SK-N-SH (cell line): Measurements from ENCODE around the gene CHAC2. TPM values are rescaled to one million over a fixed set of nuclear protein-coding genes. Genes with fewer than 3 reads are reported as not detected.

Experiments
- CTCF ChIA-PET: fragments of 300-600, 350-600 bp; formaldehyde crosslinking; extraction: SDS; loops from one replicate; lab custom pipeline; 2021; lab: Yijun Ruan, JAX
- POLR2A ChIA-PET: fragments of 350-600 bp; sonication (Branson Sonifier 250); formaldehyde crosslinking; extraction: SDS; loops from one replicate; lab custom pipeline; 2020; ENCODE audit warnings: antibody characterized with exemption, inconsistent platforms; lab: Yijun Ruan, JAX
- DNase-seq: peaks from one replicate; pipeline ENCODE4 v3.0.0; 2012
- H2AFZ ChIP-seq: fragments of 200-600 bp; sonication (generic); 2 replicates; pipeline ENCODE4 v1.8.1; 2016; ENCODE audit warnings: antibody characterized with exemption, mild to moderate bottlenecking, low read depth
- H3F3A ChIP-seq: fragments of 200-600 bp; sonication (generic); replicated peaks from 2 replicates; pipeline ENCODE3; 2016; ENCODE audit warnings: antibody characterized with exemption, mild to moderate bottlenecking; ENCODE audit not compliant: insufficient read depth
- H3K27ac ChIP-seq, 2 experiments: fragments of 200-500 bp in 1 of 2; fragments of 200-600 bp in 1 of 2; sonication (Bioruptor generic) in 1 of 2; sonication (generic), shearing (Covaris generic) in 1 of 2; 2 replicates each; pipeline versions ENCODE4 v1.5.1 to v1.6.1; 2014 to 2016; ENCODE audit warnings: low read depth in 2 of 2, inconsistent platforms in 1 of 2, low read length in 1 of 2, mild to moderate bottlenecking in 1 of 2, mixed read lengths in 1 of 2
- H3K27me3 ChIP-seq: fragments of 200-600 bp; sonication (generic), shearing (Covaris generic); 2 replicates; pipeline ENCODE4 v1.6.1; 2016; ENCODE audit warnings: mixed run types; ENCODE audit not compliant: insufficient read depth
- H3K36me3 ChIP-seq, 2 experiments: fragments of 200-500 bp in 1 of 2; fragments of 200-600 bp in 1 of 2; sonication (Bioruptor generic) in 1 of 2; sonication (generic) in 1 of 2; replicated peaks in 1 of 2; 2 replicates each; pipeline versions ENCODE3 to v1.5.1; 2014 to 2016; ENCODE audit warnings: low read length in 1 of 2, mild to moderate bottlenecking in 1 of 2; ENCODE audit not compliant: insufficient read depth in 2 of 2, control insufficient read depth in 1 of 2
- H3K4me1 ChIP-seq, 2 experiments: fragments of 200-500 bp in 1 of 2; fragments of 200-600 bp in 1 of 2; sonication (Bioruptor generic) in 1 of 2; sonication (generic), shearing (Covaris generic) in 1 of 2; 2 replicates each; pipeline versions ENCODE4 v1.5.1 to v1.6.1; 2014 to 2016; ENCODE audit warnings: low read depth in 1 of 2, low read length in 1 of 2, mixed run types in 1 of 2; ENCODE audit not compliant: insufficient read depth in 2 of 2, control insufficient read depth in 1 of 2
- H3K4me2 ChIP-seq: fragments of 200-600 bp; sonication (generic), shearing (Covaris generic); 2 replicates; pipeline ENCODE4 v1.6.1; 2017; ENCODE audit warnings: mixed run types
- H3K4me3 ChIP-seq, 2 experiments: fragments of 200-500 bp in 1 of 2; fragments of 200-600 bp in 1 of 2; sonication (Bioruptor generic) in 1 of 2; sonication (generic), shearing (Covaris generic) in 1 of 2; 2 replicates each; pipeline versions ENCODE4 v1.5.1 to v1.8.1; 2014 to 2016; ENCODE audit warnings: low read depth in 2 of 2, inconsistent platforms in 1 of 2, low read length in 1 of 2, mild to moderate bottlenecking in 1 of 2, mixed read lengths in 1 of 2, moderate library complexity in 1 of 2
- H3K79me2 ChIP-seq: fragments of 200-600 bp; sonication (generic); 2 replicates; pipeline ENCODE4 v1.8.1; 2017; ENCODE audit warnings: mild to moderate bottlenecking; ENCODE audit not compliant: insufficient read depth
- H3K9ac ChIP-seq: fragments of 200-600 bp; sonication (generic); 2 replicates; pipeline ENCODE4 v1.6.1; 2017; ENCODE audit warnings: mixed run types
- H3K9me2 ChIP-seq: fragments of 200-600 bp; sonication (generic); 2 replicates; pipeline ENCODE4 v1.6.1; 2017; ENCODE audit warnings: mixed run types
- H3K9me3 ChIP-seq: fragments of 200-600 bp; sonication (generic); 2 replicates; pipeline ENCODE4 v1.6.1; 2017; ENCODE audit warnings: mixed run types, mild to moderate bottlenecking, moderate library complexity
- H4K20me1 ChIP-seq: fragments of 200-600 bp; sonication (generic); 2 replicates; pipeline ENCODE4 v1.6.1; 2017; ENCODE audit warnings: mild to moderate bottlenecking, mixed run types; ENCODE audit not compliant: insufficient read depth
- CHD2 ChIP-seq: fragments of 150-350 bp; IDR thresholded peaks from 2 replicates; pipeline ENCODE4 v1.6.1; 2018; ENCODE audit warnings: low read length; ENCODE audit not compliant: partially characterized antibody
- CTCF ChIP-seq: fragments of 200-600 bp; sonication (generic); IDR thresholded peaks from 2 replicates; pipeline ENCODE4 v1.6.1; 2017; ENCODE audit warnings: antibody characterized with exemption, mild to moderate bottlenecking, moderate library complexity
- EP300 ChIP-seq, 2 experiments: IDR thresholded peaks; 2 replicates each; pipeline versions ENCODE4 v1.4.0 to v1.6.1; 2012; ENCODE audit warnings: borderline replicate concordance in 1 of 2, low read depth in 1 of 2, low read length in 1 of 2
- FOXJ3 ChIP-seq: sonication (generic); formaldehyde crosslinking; IDR thresholded peaks from 2 replicates; pipeline ENCODE4 v1.5.1; 2020; ENCODE audit warnings: mild to moderate bottlenecking, missing genetic modification reagents
- FOXM1 ChIP-seq: IDR thresholded peaks from 2 replicates; pipeline ENCODE4 v1.4.0; 2012; ENCODE audit warnings: low read depth, mild to moderate bottlenecking
- GATA2 ChIP-seq: sonication (generic); formaldehyde crosslinking; IDR thresholded peaks from 2 replicates; pipeline ENCODE4 v1.5.0; 2020; ENCODE audit warnings: mild to moderate bottlenecking, missing genetic modification reagents
- MAX ChIP-seq: IDR thresholded peaks from 2 replicates; pipeline ENCODE4 v1.4.0; 2012; ENCODE audit warnings: low read depth
- NRF1 ChIP-seq: IDR thresholded peaks from 2 replicates; pipeline ENCODE4 v1.6.1; 2012; ENCODE audit warnings: low read depth, mild to moderate bottlenecking, low read length
- RAD21 ChIP-seq: IDR thresholded peaks from 2 replicates; pipeline ENCODE4 v1.6.1; 2012; ENCODE audit warnings: mild to moderate bottlenecking, low read length
- REST ChIP-seq: IDR thresholded peaks from 2 replicates; pipeline ENCODE4 v1.6.1; 2012; ENCODE audit warnings: mild to moderate bottlenecking, low read depth, low read length, moderate library complexity
- SIN3A ChIP-seq: IDR thresholded peaks from 2 replicates; pipeline ENCODE4 v1.6.1; 2012; ENCODE audit warnings: low read depth, mild to moderate bottlenecking, low read length, moderate library complexity, borderline replicate concordance
- SMC3 ChIP-seq: IDR thresholded peaks from 2 replicates; pipeline ENCODE4 v1.6.1; 2012; ENCODE audit warnings: low read depth, low read length, improper control_type of control experiment
- TAF1 ChIP-seq: IDR thresholded peaks from 2 replicates; pipeline ENCODE4 v1.6.1; 2012; ENCODE audit warnings: low read depth, mild to moderate bottlenecking, low read length, moderate library complexity, borderline replicate concordance
- TCF12 ChIP-seq: IDR thresholded peaks from 2 replicates; pipeline ENCODE4 v1.4.0; 2012
- TEAD4 ChIP-seq: IDR thresholded peaks from 2 replicates; pipeline ENCODE4 v1.4.0; 2012; ENCODE audit warnings: mild to moderate bottlenecking, borderline replicate concordance; ENCODE audit not compliant: insufficient read depth
- USF1 ChIP-seq: IDR thresholded peaks from 2 replicates; pipeline ENCODE4 v1.4.0; 2012; ENCODE audit warnings: low read depth, borderline replicate concordance
- ZBTB33 ChIP-seq: IDR thresholded peaks from 2 replicates; pipeline ENCODE4 v1.4.0; 2012; ENCODE audit warnings: low read depth, borderline replicate concordance
- WGBS: methylation state at CpG from one replicate; pipeline ENCODE4 v1.1.6; 2017; ENCODE audit warnings: low lambda C conversion rate; 5-methylcytosine and 5-hydroxymethylcytosine counted together
- polyA plus RNA-seq, 3 experiments: library from polyadenylated mRNA; depleted of rRNA; stranded (reverse); fragments of >200 nt; gene quantifications; 2 replicates each; pipeline ENCODE4 v1.2.3, GENCODE V29; 2012

The CHAC2 gene
- polyA plus RNA-seq, 1 of the 3 experiments (the other 2 are of a cell fraction): 2.1 TPM

GRCh38 chr2:53780056-53780455 lies 12.5 kb downstream of the CHAC2 start:
- POLR2A ChIA-PET: no interaction called here
- Histone ChIP-seq H3F3A (peaks cover 2% of the 10 kb centered on the region), H3K27me3 (no peaks in the 10 kb centered on the region), H3K79me2 (peaks cover 96% of the 10 kb centered on the region), H3K36me3 (peaks cover 5 to 13% of the 10 kb centered on the region in 2 experiments), H4K20me1 (no peaks in the 10 kb centered on the region), H3K27ac (no peak overlapping the region), H2AFZ (no peak overlapping the region)
- TF ChIP-seq ZBTB33 (no peak), MAX (no peak), USF1 (no peak), EP300 (IDR thresholded peaks at IDR 0.05; ENCODE audit: borderline replicate concordance in 1 of 2, low read depth in 1 of 2, low read length in 1 of 2) (no peak), GATA2 (CRISPR knock-in tag) (no peak), FOXM1 (no peak)
- TF ChIP-seq, all 33 proteins: peak for 0
- Histone ChIP-seq H3K4me1 (peaks cover 4 to 5% of the 10 kb centered on the region in 2 experiments; a peak in 2 of 4 replicates), H3K4me3 (no peak overlapping the region), H3K4me2 (no peak overlapping the region), H3K9me3 (no peaks in the 10 kb centered on the region), H3K9me2 (no peaks in the 10 kb centered on the region), H3K9ac (no peak overlapping the region)
- DNase-seq: no peak
- CTCF ChIA-PET: interaction anchor here (1.4 kb wide), 1 partner anchor 12 kb away, joined by 4 read pairs; the partner anchor contains the start of gene CHAC2
- 91% methylated on average over 4 of the region's 4 CpGs for WGBS

GRCh38 chr2:53782676-53783075 lies 15.1 kb downstream of the CHAC2 start:
- Histone ChIP-seq H3K27me3 (no peaks in the 10 kb centered on the region), H3K9me3 (no peaks in the 10 kb centered on the region), H4K20me1 (no peaks in the 10 kb centered on the region), H2AFZ (no peak overlapping the region), H3K9ac (no peak overlapping the region), H3K4me1 (peaks cover 5 to 10% of the 10 kb centered on the region in 2 experiments; a peak in 3 of 4 replicates), H3K4me3 (no peak overlapping the region), H3K79me2 (peaks cover 98% of the 10 kb centered on the region), H3K27ac (no peak overlapping the region), H3K4me2 (no peak overlapping the region), H3K36me3 (peaks cover 5 to 13% of the 10 kb centered on the region in 2 experiments), H3F3A (peaks cover 9% of the 10 kb centered on the region), H3K9me2 (no peaks in the 10 kb centered on the region)
- CTCF ChIA-PET: no interaction called here
- WGBS: 96% methylated on average over 8 of the region's 8 CpGs
- POLR2A ChIA-PET: no interaction called here
- no peak for DNase-seq
- no peak for TF ChIP-seq CTCF
- no peak for TF ChIP-seq NRF1
- no peak for TF ChIP-seq TCF12
- no peak for TF ChIP-seq TAF1
- no peak for TF ChIP-seq GATA2 (CRISPR knock-in tag)
- no peak for TF ChIP-seq FOXJ3 (CRISPR knock-in tag)
- TF ChIP-seq CHD2: no peak
- TF ChIP-seq REST: no peak
- TF ChIP-seq SMC3: no peak
- TF ChIP-seq RAD21: no peak
- no peak for TF ChIP-seq SIN3A
- TF ChIP-seq TEAD4: no peak
